HG02870 (cell line): ENCODE data around the gene GAGE12D.
"Not testable (repeated sequence)": the region's sequence is repeated elsewhere in the genome, so short reads cannot be mapped to it uniquely, and the experiment has no call there.

Experiments used
- ATAC-seq: cut with Tn5 transposase; IDR thresholded peaks from one replicate; pipeline ENCODE4 v1.9.1; 2021; ENCODE audit warnings: mild to moderate bottlenecking, moderate library complexity; ENCODE audit not compliant: unreplicated experiment

The GAGE12D gene, protein sequence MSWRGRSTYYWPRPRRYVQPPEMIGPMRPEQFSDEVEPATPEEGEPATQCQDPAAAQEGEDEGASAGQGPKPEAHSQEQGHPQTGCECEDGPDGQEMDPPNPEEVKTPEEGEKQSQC

DNA sequence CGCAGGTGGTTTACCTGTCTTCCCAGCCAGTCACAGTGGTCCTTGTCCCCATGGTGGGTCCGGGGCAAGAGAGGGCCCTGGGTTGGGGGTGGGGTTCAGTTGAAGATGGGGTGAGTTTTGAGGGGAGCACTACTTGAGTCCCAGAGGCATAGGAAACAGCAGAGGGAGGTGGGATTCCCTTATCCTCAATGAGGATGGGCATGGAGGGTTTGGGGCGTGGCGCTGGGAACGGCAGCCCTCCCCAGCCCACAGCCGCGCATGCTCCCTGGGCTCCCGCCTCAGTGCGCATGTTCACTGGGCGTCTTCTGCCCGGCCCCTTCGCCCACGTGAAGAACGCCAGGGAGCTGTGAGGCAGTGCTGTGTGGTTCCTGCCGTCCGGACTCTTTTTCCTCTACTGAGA, at the start of gene GAGE12D:
TSS of gene GAGE12D (plus strand) at position 301 of the 400 bp plus-strand sequence. CDS start 1,155 bp downstream, outside the sequence.
- not testable (repeated sequence) for ATAC-seq

DNA sequence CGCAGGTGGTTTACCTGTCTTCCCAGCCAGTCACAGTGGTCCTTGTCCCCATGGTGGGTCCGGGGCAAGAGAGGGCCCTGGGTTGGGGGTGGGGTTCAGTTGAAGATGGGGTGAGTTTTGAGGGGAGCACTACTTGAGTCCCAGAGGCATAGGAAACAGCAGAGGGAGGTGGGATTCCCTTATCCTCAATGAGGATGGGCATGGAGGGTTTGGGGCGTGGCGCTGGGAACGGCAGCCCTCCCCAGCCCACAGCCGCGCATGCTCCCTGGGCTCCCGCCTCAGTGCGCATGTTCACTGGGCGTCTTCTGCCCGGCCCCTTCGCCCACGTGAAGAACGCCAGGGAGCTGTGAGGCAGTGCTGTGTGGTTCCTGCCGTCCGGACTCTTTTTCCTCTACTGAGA, 9.7 kb upstream of the GAGE12D start, which contains the start of gene GAGE12C:
TSS of gene GAGE12C (plus strand) at position 301 of the 400 bp plus-strand sequence. CDS start 1,155 bp downstream, outside the sequence.
- not testable (repeated sequence) for ATAC-seq

- ATAC-seq, result not testable (repeated sequence)
These were observed 9.5 kb downstream of the GAGE12D start, which contains the start of gene GAGE12E for GRCh38 chrX:49550989-49551388. Gene GAGE12E, plus strand, starts transcription at chrX:49551289. Its CDS starts 1,155 bp downstream, at chrX:49552444.

DNA sequence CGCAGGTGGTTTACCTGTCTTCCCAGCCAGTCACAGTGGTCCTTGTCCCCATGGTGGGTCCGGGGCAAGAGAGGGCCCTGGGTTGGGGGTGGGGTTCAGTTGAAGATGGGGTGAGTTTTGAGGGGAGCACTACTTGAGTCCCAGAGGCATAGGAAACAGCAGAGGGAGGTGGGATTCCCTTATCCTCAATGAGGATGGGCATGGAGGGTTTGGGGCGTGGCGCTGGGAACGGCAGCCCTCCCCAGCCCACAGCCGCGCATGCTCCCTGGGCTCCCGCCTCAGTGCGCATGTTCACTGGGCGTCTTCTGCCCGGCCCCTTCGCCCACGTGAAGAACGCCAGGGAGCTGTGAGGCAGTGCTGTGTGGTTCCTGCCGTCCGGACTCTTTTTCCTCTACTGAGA, 19.0 kb downstream of the GAGE12D start, which contains the start of gene GAGE12F:
TSS of gene GAGE12F (plus strand) at position 301 of the 400 bp plus-strand sequence. CDS start 1,155 bp downstream, outside the sequence.
- ATAC-seq, result not testable (repeated sequence)

DNA sequence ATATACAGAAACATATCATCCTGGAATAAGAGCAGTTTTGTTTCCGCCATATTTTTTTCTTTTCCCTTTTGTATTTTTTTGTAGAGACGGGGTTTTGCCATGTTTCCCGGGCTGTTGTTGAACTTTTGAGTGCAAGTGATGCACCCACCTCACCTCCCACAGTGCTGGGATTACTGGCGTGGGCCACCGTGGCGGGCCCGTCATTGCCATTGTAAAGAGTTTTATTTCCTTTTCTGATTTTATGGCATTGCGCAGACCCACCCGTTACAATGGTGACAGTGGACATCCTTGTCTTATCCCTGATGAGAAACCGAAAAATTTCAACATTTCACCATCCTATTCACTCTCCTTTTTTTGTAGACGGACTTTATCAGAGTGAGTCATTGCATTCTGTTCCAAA, 27.2 kb downstream of the GAGE12D start:
- ATAC-seq, result not testable (repeated sequence)

- ATAC-seq, result not testable (repeated sequence)
These were observed 27.6 kb downstream of the GAGE12D start for GRCh38 chrX:49569152-49569551.

DNA sequence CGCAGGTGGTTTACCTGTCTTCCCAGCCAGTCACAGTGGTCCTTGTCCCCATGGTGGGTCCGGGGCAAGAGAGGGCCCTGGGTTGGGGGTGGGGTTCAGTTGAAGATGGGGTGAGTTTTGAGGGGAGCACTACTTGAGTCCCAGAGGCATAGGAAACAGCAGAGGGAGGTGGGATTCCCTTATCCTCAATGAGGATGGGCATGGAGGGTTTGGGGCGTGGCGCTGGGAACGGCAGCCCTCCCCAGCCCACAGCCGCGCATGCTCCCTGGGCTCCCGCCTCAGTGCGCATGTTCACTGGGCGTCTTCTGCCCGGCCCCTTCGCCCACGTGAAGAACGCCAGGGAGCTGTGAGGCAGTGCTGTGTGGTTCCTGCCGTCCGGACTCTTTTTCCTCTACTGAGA, 28.6 kb downstream of the GAGE12D start, which contains the start of gene GAGE12G:
TSS of gene GAGE12G (plus strand) at position 301 of the 400 bp plus-strand sequence. CDS start 1,155 bp downstream, outside the sequence.
- ATAC-seq, result not testable (repeated sequence)

DNA sequence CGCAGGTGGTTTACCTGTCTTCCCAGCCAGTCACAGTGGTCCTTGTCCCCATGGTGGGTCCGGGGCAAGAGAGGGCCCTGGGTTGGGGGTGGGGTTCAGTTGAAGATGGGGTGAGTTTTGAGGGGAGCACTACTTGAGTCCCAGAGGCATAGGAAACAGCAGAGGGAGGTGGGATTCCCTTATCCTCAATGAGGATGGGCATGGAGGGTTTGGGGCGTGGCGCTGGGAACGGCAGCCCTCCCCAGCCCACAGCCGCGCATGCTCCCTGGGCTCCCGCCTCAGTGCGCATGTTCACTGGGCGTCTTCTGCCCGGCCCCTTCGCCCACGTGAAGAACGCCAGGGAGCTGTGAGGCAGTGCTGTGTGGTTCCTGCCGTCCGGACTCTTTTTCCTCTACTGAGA, 38.1 kb downstream of the GAGE12D start, which contains the start of gene GAGE12H:
TSS of gene GAGE12H (plus strand) at position 301 of the 400 bp plus-strand sequence. CDS start 1,155 bp downstream, outside the sequence.
- ATAC-seq, result not testable (repeated sequence)

GRCh38 chrX:49589196-49589595, 47.7 kb downstream of the GAGE12D start, which contains the start of gene GAGE2A:
Gene GAGE2A, plus strand, starts transcription at chrX:49589496. Its CDS starts 1,155 bp downstream, at chrX:49590651.
- ATAC-seq, result not testable (repeated sequence)

DNA sequence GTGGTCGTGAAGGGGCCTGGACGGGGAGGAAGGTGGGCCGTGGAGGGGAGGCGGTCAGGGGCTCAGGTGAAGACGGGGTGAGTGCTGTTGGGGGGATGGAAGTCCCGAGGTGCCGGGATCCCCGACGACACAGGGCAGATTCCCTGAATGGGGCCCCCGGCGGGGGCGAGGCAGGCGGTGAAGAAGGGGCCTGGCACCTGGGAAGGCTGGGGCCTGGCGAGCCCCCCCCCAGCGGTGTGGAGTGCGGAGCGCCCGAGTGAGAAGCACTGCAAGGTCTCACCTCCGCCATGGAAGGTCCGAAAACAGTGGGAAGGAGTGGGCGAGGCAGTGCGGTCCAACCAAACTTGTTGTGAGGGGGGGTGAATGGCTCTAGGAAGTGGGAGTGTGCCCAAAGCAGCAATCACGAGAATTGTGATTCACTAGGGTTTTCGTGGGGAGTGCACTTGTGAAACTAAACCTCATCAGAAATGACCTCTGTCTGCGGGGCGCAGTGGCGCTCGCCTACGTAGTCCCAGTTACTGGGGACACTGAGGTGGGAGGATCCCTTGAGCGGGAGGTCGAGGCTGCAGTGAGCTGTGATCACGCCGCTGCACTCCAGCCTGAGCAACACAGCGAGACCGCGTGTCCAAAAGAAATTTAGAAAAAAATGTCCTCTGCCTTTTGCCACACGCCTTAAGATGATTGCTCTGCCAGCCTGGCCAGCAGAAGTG, 48.4 kb downstream of the GAGE12D start:
- not testable (repeated sequence) for ATAC-seq

GRCh38 chrX:49590488-49590887, 49.0 kb downstream of the GAGE12D start:
- not testable (repeated sequence) for ATAC-seq
